RWPE2 (cell line): ENCODE measurements around the gene PRKCI.
"Not testable (repeated sequence)": the region's sequence is repeated elsewhere in the genome, so short reads cannot be mapped to it uniquely, and the experiment has no call there.

Source experiments
- ATAC-seq: fragments of 200-7000 bp; cut with Tn5 transposase; 3 replicates; pipeline ENCODE4 v1.9.1; 2021; ENCODE audit warnings: low read depth
- DNase-seq: peaks from one replicate; pipeline ENCODE4 v3.0.0-alpha.2; 2020; ENCODE audit warnings: low spot score
- H3K27ac ChIP-seq: fragments of 450-650 bp; 2 replicates; pipeline ENCODE4 v1.5.1; 2017; ENCODE audit warnings: mild to moderate bottlenecking; ENCODE audit not compliant: poor library complexity, severe bottlenecking
- H3K27me3 ChIP-seq: fragments of 250-450 bp; sonication (Bioruptor Pico); 2 replicates; pipeline ENCODE4 v1.5.1; 2021; ENCODE audit warnings: mild to moderate bottlenecking, moderate library complexity; ENCODE audit not compliant: insufficient read depth, poor library complexity, severe bottlenecking
- H3K36me3 ChIP-seq: fragments of 250-450 bp; sonication (Bioruptor Pico); 2 replicates; pipeline ENCODE4 v1.5.1; 2020; ENCODE audit warnings: low read depth, mild to moderate bottlenecking, moderate library complexity
- H3K4me1 ChIP-seq: fragments of 250-450 bp; sonication (Bioruptor Pico); 2 replicates; pipeline ENCODE4 v1.5.1; 2021; ENCODE audit warnings: mild to moderate bottlenecking, moderate library complexity; ENCODE audit not compliant: insufficient read depth, poor library complexity, severe bottlenecking
- H3K4me3 ChIP-seq: fragments of 250-450 bp; sonication (Bioruptor Pico); 2 replicates; pipeline ENCODE4 v1.5.1; 2021; ENCODE audit warnings: mild to moderate bottlenecking, moderate library complexity; ENCODE audit not compliant: severe bottlenecking
- H3K9me3 ChIP-seq: fragments of 250-450 bp; sonication (Bioruptor Pico); 2 replicates; pipeline ENCODE4 v1.5.1; 2021; ENCODE audit warnings: mild to moderate bottlenecking, moderate library complexity; ENCODE audit not compliant: severe bottlenecking
- CTCF ChIP-seq: fragments of 450-650 bp; IDR thresholded peaks from one replicate; pipeline ENCODE4 v1.5.1; 2017; ENCODE audit warnings: mild to moderate bottlenecking, moderate library complexity; ENCODE audit not compliant: poor library complexity, severe bottlenecking

The PRKCI gene

GRCh38 chr3:170257145-170257544, 34.9 kb downstream of the PRKCI start:
- Histone ChIP-seq H3K9me3 (no peaks in the 10 kb centered on the region), H3K4me3 (no peak overlapping the region), H3K4me1 (peaks cover 23% of the 10 kb centered on the region), H3K36me3 (peaks cover 30% of the 10 kb centered on the region), H3K27me3 (no peaks in the 10 kb centered on the region), H3K27ac (peak overlapping the region; percentile 72)
- no peak for DNase-seq
- no peak for TF ChIP-seq CTCF
- ATAC-seq, result no peak

- TF ChIP-seq CTCF, result no peak
- ATAC-seq (no peak), DNase-seq (no peak)
- Histone ChIP-seq H3K36me3 (peaks cover 34% of the 10 kb centered on the region), H3K27me3 (no peaks in the 10 kb centered on the region), H3K4me1 (peaks cover 23% of the 10 kb centered on the region), H3K27ac (peak overlapping the region; percentile 72), H3K4me3 (no peak overlapping the region), H3K9me3 (no peaks in the 10 kb centered on the region)
Observed at GRCh38 chr3:170258105-170258487, 35.9 kb downstream of the PRKCI start.

GRCh38 chr3:170259907-170260306, 37.7 kb downstream of the PRKCI start:
- peaks cover 46% of the 10 kb centered on the region for H3K36me3 ChIP-seq
- peak overlapping the region; percentile 72 for H3K27ac ChIP-seq
- peaks cover 23% of the 10 kb centered on the region for H3K4me1 ChIP-seq
- DNase-seq, result no peak
- ATAC-seq, result peak; percentile 24; the same call in 1 of the 3 replicates
- no peak overlapping the region for H3K4me3 ChIP-seq
- no peak for TF ChIP-seq CTCF
- H3K27me3 ChIP-seq, result no peaks in the 10 kb centered on the region
- no peaks in the 10 kb centered on the region for H3K9me3 ChIP-seq

GRCh38 chr3:170267793-170268192, 45.6 kb downstream of the PRKCI start:
- Histone ChIP-seq H3K4me3 (no peak overlapping the region), H3K4me1 (no peaks in the 10 kb centered on the region), H3K9me3 (no peaks in the 10 kb centered on the region), H3K36me3 (peaks cover 66% of the 10 kb centered on the region), H3K27ac (no peak overlapping the region), H3K27me3 (no peaks in the 10 kb centered on the region)
- DNase-seq (no peak), ATAC-seq (no peak)
- TF ChIP-seq CTCF, result no peak

GRCh38 chr3:170269673-170270254, 47.5 kb downstream of the PRKCI start:
- ATAC-seq, DNase-seq, H3K27me3 ChIP-seq, H3K27ac ChIP-seq, H3K4me1 ChIP-seq, H3K4me3 ChIP-seq, H3K9me3 ChIP-seq: not testable (repeated sequence)
- peaks cover 71% of the 10 kb centered on the region for H3K36me3 ChIP-seq
